Endometrial microvascular endothelial cells (primary cell): ENCODE measurements around the gene LARGE1. TPM values are rescaled to one million over a fixed set of nuclear protein-coding genes. Genes with fewer than 3 reads are reported as not detected.

Source experiments
- in situ Hi-C: cut with HindIII; loops from 2 replicates; pipeline ENCODE4 v1.10.0; 2017; ENCODE audit warnings: low sequenced_read_pairs, low pct_unique_long_range_greater_than_20kb; ENCODE audit errors: inconsistent ontology term
- total RNA-seq: library from RNA; depleted of rRNA; stranded (reverse); fragments of >200 nt; gene quantifications from one replicate; pipeline ENCODE4 v1.2.3, GENCODE V29; 2015; ENCODE audit errors: inconsistent ontology term

The LARGE1 gene
- total RNA-seq, 1 donor from 2014 or later: 1.8 TPM

DNA sequence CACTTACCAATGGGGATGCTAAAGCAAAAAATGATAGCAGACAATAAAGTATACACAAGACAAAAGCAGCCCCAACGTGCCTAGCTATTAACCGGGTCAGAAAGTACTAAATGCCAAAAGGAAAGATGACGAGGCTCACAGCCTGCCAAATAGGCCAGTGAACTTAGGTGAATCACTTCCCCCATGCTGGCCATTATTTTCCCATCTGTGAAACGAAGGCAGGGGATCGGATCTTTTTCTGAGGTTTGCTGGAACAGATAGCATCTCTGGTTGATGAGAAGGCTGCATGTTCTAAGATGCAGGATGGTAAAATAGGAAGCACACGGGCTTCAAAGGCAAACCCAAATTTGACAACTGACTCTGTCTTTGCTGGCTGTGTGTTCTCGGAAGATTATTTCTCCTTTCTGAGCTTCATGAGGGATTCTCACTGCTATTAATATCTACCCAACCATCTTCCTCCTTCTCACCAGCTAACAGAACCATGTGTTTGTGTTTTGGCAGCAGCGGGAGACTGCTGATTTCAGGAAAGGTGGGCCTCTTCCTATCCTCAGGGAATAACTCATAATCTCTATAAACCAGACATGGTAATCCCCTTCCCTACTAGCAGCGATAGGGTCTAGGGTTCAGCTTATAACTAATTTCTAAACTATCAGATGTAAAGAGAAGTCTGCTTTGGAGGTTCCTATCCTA, 390.7 kb downstream of the LARGE1 start:
- in situ Hi-C loops: no loop called here

DNA sequence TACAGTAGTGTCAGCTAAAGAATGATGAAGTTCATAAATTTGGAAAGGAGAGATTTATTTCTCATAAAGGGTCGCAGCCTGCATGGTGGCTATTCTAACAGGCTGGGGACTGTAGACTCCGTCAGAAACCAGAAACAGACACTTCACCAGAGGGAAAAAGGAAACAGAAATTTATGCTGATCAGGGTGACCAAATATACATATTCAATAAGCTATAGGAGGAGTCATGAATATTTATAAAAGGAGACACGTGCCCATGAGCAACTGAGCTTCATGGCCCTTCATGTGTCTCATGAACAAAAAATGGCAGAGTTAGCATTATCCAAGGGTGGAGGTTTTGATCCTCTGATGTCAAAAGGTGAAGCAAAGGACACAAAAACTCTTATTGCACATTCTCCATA, 392.1 kb downstream of the LARGE1 start:
- in situ Hi-C loops: no loop called here

DNA sequence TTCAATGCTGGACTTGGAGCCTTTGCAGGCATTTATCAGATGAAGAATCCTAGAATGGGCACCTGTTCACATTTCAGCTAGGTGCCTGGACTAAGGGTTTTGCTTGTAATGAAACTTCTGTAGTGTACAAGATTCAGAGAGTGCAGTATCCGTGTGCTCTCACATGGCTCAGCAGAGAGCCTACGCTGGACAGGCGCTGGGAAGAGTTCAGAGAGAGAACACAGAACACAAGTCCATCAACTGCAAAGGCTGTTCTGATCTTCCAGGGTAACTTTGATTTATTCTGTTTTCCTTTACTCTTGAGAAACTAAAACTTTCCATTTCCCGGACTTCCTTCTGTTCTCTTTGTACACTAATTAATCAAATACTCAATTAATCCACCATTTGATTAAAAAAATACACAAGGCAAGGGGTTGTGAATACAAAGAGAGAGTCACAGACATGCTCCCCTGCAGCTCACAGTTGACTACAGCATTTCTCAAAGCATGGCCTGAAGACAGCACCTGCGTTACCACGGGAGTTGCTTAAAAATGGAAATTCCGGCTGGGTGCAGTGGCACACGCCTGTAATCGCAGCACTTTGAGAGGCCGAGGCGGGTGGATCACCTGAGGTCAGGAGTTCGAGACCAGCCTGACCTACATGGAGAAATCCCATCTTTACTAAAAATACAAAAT, 393.7 kb downstream of the LARGE1 start:
- in situ Hi-C loops: no loop called here

DNA sequence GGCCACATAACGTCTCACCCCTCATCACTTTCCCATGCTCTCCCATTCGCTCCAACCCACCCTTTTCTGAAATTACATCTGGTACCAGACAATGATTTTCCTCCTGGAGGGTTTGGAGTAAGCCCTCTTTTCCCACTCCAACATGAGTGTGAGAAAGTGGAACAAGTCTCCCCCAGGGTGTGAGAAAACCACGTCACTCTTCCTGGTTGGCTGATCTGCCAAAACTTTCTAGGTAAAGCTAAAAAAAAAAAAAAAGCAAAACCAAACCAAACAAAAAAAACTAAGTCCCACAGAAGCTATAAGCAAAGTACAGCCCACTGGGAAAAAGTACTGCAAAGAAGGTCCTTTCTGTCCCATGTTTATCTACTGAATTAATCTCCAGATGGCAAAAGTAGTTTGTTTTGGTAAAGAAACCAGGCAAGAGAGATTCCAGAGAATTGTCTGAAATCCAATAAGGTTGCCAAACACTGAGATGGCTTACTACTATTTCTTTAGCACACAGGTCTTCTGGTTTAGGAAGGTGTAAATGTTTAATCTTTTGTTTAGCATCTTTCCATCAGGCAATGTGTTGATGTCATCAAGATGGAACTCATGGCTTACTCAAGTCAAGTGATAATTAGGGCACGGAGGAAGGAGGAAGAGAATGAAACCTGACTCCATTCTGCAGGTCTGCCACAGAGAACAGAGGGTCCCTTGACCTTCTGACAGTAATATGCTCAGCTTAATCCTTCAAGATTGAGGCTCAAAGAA, 395.6 kb downstream of the LARGE1 start:
- in situ Hi-C loops: no loop called here

DNA sequence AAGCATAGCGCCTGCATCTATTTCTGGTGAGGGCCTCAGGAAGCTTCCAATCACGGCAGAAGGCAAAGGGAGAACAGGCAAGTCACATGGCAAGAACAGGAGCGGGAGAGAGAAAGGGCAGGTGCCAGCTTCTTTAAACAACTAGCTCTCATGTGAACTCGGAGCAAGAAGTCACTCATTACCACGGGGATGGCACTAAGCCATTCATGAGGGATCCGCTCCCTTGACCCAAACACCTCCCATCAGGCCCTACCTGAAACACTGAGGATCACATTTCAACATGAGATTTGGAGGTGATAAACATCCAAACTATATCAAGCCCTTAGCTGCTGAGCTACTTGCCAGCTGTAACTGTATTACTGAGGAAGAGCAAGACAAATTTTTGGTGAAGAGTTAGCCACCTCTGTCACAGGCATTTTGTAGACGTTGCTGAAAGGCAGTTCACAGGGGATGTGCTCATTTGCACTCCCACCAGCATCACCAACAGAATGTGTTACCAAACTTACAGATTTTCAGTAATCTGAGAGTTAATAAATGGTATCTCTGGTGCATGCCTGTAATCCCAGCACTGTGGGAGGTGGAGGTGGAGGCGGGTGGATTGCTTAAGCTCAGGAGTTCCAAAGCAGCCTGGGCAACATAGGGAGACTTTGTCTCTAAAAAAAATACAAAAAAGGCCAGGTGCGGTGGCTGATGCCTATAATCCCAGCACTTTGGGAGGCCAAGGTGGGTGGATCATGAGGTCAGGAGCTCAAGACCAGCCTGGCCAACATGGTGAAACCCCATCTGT, 398.2 kb downstream of the LARGE1 start:
- in situ Hi-C loops: no loop called here

DNA sequence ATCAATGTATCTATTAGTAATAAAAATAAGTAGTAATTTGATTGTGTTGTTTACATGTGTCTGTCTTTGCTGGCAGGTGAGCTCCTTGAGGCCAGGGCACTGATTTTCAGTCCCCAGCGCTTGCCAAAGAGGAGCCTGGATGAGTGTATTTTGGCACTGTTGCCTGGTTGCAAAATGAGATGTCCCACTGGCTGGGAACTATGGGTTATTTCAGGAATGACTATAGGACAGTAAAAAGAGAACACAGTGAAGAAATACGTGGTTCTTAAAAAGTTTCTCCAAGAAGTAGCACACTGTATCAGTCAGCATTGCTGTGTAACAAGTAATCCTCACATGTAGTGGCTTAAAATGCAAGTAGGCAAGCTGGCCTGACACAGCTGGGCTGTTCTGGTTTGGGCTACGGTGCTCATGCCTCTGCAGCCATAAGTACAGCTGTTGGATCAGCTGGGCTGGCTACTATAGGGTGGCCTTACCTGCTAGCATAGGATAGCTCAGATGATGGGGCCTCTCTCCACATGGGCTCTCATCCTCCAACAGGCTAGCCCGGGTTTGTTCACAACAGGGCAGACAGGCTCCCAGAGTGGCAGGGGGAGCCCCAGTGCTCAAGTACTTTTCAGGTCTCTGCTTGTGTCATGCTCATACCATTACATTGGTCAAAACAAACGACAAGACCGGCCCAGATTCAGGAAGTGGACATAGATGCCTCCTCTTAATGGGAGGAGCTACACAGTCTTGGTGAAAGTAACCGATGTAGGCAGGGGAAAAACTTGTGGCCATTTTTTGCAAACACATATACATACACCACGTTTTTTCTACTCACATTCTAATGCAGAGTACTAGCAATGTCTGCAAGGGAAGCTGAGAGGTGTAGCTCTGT, 399.1 kb downstream of the LARGE1 start:
- in situ Hi-C loops: no loop called here

DNA sequence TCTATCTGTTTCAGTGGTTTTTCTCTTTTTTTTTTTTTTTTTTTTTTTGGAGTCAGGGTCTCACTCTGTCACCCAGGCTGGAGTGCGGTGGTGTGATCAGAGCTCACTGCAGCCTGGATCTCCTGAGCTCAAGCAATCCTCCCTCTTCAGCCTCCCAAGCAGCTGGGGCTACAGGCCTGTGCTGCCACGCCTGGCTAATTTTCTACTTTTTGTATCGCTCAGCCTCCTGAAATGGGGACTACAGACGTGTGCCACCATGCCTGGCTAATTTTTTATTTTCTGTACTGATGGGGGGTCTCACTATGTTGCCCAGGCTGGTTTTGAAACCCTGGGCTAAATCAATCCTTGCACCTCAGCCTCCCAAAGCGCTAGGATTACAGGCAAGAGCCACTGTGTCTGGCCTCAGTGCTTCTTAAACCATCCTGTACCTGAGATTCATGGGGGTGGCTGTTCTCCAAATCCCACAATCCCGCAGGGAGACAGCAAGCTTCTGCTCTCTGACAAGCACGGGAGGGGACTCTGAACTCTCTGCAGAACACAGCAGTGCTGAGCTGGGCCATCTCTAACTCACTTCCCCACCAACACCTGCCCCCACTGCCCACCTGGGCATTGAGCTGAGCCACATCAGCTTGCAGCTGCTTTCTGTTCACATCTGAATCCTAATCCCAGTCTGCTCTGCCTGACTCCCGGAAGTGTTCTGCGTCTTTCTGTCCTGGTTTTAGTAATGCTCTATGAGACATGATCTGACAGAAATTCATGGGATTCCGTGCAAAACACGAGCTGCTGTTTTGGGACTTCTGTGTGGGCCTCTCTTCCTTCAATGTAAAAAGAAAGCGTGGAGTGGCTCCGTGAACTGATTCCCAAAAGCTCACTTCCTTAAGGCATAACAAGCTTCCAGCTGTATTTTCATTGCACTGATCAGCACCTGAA, 400.0 kb downstream of the LARGE1 start:
- in situ Hi-C loops: no loop called here

DNA sequence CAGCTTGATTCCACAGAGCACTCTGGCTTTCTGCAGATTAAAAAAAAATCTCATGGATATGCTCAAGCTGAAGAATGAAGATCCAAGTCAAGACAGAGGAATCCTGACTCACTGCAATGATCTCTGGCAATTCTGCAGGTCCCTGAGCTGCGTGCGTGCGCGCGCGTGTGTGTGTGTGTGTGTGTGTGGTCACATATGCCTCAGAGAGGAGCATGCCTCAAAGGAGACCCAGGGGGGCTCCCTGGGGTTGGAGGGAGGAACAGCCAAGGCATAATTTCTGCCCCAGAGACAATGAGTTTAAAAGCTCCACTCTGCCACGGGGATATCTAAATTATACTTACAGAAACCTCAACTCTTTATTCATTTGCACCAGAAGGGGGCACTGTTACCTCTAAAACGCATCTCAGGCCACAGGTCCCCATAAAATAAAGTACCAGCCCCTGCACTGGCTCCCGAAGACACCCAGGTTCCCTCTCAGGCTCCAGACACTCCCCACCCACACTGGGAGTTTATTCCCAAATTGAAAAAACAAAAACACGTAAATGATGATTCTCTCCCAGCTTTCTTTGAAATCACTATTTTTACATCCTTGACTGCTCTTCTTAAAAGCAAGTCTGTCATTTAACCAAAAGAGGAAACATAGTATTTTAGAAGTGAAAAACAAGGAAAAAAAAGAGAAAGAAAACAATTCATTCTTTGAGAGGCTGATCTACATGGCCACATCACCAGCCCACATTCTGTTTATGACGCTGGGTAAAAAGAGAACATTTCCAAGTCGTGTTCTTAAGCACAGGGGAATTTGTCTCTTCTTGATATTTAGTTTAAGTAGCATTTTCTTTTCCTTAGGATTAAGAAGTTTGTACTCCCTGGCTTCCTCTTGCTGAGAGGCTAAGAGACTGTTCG, 401.0 kb downstream of the LARGE1 start:
- in situ Hi-C loops: no loop called here

DNA sequence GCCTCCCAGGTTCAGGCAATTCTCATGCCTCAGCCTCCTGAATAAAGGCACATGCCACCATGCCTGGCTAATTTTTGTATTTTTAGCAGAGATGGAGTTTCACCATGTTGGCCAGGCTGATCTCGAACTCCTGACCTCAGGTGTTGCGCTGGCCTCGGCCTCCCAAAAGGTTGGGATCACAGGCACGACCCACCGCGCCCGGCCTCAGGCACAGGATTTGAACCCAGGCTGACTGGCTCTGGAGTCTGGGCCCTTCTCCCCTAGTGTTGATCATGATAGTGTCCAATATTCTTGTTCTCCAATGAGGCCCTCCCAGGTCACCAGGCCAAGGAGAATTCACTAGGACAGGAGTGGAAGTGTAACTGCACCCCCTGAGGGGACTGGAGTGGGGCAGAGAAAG, 401.9 kb downstream of the LARGE1 start:
- in situ Hi-C loops: no loop called here

DNA sequence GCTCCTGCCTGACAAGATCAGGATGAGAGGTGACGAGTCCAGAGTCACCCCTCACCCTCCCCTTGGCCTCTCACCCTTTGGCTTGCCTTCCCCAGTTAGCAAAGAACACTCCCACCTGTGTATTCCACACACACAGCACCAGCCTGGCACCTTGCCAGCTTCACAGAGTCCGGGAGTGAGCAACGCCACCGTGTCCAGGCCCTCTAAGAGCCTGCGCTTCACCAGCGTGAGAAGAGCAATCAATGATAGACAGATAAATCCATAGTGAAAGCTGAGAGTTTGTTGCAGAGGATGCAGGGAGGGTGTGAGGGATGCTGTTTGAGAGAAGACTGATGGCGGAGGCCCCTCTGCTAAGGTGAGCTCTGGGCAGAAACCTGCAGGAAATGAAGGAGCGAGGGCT, 404.5 kb downstream of the LARGE1 start:
- in situ Hi-C loops: no loop called here

DNA sequence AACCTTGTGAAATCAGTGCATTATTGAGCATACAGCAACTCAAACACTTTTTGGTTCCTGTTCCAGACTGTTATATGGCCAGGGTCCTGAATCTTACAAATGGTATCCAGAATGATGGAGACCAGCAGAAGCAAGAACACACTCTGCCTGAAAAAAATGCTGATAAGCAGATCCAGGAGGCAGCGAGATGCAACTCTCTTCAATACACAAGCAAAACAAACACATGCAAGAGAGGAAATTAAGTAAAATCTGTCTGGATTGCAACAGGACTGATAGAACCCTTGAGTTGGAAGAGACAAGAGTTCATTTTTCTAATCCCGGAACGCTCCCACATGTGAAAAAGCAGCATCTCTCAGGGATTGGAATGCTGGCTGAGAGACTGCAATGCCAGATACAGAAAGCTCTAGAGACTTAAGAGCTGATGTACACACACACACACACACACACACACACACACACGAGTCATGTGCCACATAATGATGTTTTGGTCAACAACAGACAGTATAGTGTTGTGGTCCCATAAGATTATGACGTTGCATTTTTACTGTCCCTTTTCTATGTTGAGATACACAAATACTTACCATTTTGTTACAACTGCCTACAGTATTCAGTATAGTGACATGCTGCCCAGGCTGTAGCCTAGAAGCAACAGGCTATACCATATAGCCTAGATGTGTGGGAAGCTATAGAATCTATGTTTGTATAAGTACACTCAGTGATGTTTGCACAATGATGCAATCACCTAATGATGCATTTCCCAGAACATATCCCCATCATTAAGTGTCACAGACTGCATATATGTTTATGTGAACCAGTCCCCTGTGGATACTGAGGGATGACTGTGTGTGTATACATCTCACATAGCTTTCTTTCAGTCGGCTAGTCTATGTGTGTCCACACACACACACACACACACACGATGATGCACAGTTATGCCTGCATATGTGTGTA, 406.6 kb downstream of the LARGE1 start:
- in situ Hi-C loops: no loop called here

DNA sequence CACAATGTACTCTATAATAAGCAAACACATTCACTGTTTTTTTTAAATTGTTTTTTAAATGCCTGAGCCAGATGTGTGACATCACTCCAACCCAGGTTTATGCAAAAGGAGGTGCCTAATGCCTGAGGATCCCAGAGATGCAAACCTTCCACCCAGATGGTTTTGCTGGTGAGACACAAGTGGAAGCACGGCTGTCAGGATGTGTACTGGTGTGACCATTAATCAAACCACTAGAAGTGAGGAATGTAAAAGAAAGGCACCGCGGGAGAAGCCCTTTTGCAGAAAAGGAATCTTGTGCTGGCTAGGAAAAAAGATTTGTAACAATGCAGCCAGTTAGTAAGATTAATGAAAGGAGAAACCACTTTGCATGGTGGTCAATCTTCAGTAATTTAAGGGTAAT, 407.4 kb downstream of the LARGE1 start:
- in situ Hi-C loops: no loop called here

DNA sequence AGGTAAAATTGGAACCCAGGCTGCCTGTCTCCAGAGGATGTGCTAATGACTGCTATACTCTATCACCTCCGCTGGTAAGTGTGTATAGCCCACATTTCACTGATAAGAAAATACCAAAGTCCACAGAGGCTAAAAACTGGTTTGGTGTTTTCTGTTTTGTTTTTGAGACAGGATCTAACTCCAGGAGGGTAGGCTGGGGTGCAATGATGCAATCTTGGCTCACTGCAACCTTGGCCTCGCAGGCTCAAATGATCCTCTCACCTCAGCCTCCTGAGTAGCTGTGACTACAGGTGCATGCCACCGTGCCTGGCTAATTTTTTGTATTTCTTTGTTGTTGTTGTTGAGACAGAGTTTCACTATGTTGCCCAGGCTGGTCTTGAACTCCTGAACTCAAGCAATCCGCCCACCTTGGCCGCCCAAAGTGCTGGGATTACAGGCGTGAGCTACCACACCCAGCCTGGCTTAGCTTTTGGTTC, 409.8 kb downstream of the LARGE1 start:
- in situ Hi-C loops: no loop called here

DNA sequence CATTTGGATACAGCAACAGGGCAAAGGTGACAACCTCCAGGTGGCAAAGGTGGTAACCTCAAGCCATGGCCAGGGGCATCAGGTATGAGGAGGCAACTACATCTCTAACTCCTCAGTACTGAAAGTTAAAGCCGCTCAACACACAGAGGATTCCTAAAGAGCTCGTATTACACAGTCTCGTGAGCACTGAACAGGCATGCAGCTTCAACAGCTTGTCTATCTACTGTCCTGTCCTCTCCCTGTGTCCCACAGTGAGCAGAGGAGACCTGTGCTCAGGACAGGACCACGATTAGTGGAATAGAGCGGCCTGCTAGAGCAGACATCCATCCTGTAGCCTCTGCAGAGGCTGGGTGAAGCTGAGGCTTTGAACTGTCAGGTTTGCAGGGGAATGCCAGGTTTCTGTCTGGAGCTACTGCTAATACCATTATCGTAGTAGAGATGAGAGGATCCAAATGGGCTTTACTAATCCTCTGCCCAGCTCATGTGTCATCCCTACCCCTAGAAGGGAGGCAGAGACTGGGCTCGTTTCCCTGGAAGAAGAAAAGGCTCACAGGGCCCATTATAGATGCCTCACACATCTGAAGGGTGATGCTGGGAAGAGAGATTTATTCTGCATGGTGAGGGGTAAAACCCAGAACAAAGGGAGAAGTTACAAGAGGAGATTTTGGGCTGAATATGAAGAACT, 415.2 kb downstream of the LARGE1 start:
- in situ Hi-C loops: no loop called here

DNA sequence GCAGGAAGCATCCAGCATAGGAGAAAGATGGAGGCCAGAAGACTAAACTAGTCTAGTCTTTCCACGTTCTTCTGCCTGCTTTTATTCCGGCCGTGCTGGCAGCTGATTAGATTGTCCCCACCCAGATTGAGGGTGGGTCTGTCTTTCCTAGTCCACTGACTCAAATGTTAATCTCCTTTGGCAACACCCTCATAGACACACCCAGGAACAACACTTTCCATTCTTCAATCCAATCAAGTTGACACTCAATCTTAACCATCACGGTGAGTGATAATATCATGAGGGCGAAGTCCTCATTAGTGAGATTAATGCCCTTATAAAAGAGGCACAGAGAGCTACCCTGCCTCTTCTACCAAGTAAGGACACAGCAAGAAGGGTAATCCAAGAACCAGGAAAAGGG, 424.2 kb downstream of the LARGE1 start:
- in situ Hi-C loops: no loop called here
